ENCODE measurements around the gene MOXD1.
"Not testable (repeated sequence)": the region's sequence is repeated elsewhere in the genome, so short reads cannot be mapped to it uniquely, and the experiment has no call there.

The MOXD1 gene

DNA sequence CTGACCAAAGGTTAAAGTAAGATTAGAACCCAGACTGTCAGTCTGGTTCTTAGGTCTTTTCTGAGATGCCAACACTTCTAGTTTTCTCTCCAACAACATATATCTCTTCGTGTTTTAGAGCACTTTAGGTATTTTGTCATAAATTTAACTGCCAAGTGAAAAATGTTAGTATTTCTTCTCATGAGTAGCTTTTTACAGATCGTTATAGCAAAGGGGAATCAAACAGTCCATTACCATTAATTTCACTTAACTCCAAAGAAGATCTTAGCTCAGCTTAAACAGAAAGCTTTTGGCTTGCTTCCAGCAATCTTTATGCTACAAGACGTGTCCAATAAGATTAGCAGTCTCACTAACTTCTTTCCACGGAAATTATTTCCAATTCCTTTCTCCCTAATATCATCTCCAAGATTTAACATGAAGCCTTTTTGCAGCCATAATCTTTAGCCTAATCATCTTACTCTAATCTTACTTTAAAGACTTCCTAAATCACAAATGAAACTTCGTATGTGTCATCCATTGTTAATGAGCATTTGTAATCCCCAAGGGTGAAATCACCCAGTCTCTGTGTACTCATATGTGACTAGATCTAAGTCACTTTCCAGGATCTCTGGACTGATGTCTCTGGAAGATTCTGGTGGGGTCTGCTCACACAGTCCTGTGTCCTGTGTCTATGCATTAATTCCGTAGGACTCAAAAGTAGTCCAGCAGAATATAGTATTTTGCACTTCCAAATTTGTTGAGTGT is 38.7 kb downstream of the MOXD1 start:
- TF ChIP-seq, protein P1, sequence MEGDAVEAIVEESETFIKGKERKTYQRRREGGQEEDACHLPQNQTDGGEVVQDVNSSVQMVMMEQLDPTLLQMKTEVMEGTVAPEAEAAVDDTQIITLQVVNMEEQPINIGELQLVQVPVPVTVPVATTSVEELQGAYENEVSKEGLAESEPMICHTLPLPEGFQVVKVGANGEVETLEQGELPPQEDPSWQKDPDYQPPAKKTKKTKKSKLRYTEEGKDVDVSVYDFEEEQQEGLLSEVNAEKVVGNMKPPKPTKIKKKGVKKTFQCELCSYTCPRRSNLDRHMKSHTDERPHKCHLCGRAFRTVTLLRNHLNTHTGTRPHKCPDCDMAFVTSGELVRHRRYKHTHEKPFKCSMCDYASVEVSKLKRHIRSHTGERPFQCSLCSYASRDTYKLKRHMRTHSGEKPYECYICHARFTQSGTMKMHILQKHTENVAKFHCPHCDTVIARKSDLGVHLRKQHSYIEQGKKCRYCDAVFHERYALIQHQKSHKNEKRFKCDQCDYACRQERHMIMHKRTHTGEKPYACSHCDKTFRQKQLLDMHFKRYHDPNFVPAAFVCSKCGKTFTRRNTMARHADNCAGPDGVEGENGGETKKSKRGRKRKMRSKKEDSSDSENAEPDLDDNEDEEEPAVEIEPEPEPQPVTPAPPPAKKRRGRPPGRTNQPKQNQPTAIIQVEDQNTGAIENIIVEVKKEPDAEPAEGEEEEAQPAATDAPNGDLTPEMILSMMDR (IDR thresholded peaks at IDR 0.05), result no peak
- no peaks in the 10 kb centered on the region for H3K36me3 ChIP-seq
- no peaks in the 10 kb centered on the region for H3K9me3 ChIP-seq
- no peaks in the 10 kb centered on the region for H3K27me3 ChIP-seq
- no peaks in the 10 kb centered on the region for H3K4me1 ChIP-seq (ENCODE audit: control insufficient read depth in 1 of 2, insufficient read depth in 1 of 2, low read depth in 1 of 2, low read length in 1 of 2)
- no peak overlapping the region for H3K4me3 ChIP-seq (ENCODE audit: low read depth in 1 of 2, low read length in 1 of 2)
- no peak overlapping the region for H3K27ac ChIP-seq

DNA sequence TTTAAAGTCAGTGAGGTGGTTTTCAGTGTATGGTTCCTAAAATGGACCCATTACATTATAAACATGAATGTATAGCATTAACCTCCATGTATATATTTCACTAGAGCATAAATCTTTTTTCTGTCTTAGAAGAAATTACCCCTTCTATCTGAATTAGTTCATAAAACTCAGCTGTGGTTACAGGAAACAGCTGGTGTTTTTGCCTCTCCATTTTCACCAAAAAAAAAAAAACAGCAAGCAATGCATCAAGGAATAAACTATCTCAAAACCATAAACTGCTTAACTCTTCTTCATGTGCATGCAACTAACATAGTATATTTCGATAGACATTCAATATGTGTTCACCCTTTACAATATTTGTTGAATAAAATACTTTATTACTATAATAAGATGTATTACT is 40.2 kb downstream of the MOXD1 start:
- Histone ChIP-seq H3K9me3 (no peaks in the 10 kb centered on the region), H3K4me1 (ENCODE audit: control insufficient read depth in 1 of 2, insufficient read depth in 1 of 2, low read depth in 1 of 2, low read length in 1 of 2) (no peaks in the 10 kb centered on the region), H3K36me3 (no peaks in the 10 kb centered on the region), H3K4me3 (ENCODE audit: low read depth in 1 of 2, low read length in 1 of 2) (no peak overlapping the region), H3K27me3 (no peaks in the 10 kb centered on the region), H3K27ac (no peak overlapping the region)
- TF ChIP-seq, protein P1 (IDR thresholded peaks at IDR 0.05), result no peak

DNA sequence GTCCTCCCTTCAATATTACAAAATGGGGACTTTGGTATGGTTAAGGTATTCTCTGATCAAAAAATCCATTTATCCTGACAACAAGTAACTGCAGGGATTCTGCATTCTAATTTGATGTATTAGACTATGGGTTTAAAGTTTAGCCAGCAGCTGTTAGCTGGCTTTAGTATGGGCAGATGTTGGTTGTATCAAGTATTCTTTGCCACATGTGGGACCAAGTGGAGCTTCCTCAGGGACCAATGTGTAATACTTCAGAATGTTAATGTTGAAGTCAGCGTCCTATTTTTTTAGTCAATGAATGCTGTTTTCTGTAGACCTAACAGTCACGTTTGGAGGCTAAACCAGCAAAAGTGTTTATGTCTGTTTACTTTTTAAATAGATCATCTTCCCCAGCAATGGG is 41.4 kb downstream of the MOXD1 start:
- no peaks in the 10 kb centered on the region for H3K27me3 ChIP-seq
- no peaks in the 10 kb centered on the region for H3K4me1 ChIP-seq (ENCODE audit: control insufficient read depth in 1 of 2, insufficient read depth in 1 of 2, low read depth in 1 of 2, low read length in 1 of 2)
- H3K36me3 ChIP-seq, result no peaks in the 10 kb centered on the region
- no peak overlapping the region for H3K27ac ChIP-seq
- no peaks in the 10 kb centered on the region for H3K9me3 ChIP-seq
- no peak overlapping the region for H3K4me3 ChIP-seq (ENCODE audit: low read depth in 1 of 2, low read length in 1 of 2)
- TF ChIP-seq, protein P1 (IDR thresholded peaks at IDR 0.05), result no peak

DNA sequence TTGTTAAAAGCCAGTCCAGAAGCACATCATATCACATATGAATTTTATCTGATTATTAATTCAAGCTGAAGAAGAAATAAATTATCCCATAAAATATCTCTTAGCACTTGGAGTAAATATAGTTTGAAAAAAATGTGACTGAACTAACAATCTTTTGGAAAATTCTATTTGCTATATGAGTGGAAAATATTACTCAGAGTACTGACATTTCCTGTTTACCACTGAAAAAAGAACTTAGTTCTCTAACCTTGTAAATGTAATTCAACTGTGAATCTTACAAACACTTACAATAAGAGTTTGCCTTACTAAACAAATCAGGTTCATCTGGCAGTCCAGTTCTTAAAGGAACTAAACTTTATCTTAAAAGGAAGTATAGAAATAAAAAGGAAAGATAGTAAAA is 44.2 kb downstream of the MOXD1 start:
- Histone ChIP-seq H3K4me1 (ENCODE audit: control insufficient read depth in 1 of 2, insufficient read depth in 1 of 2, low read depth in 1 of 2, low read length in 1 of 2) (no peaks in the 10 kb centered on the region), H3K36me3 (no peaks in the 10 kb centered on the region), H3K9me3 (no peaks in the 10 kb centered on the region), H3K27me3 (no peaks in the 10 kb centered on the region), H3K27ac (no peak overlapping the region), H3K4me3 (ENCODE audit: low read depth in 1 of 2, low read length in 1 of 2) (no peak overlapping the region)
- TF ChIP-seq, protein P1 (IDR thresholded peaks at IDR 0.05), result no peak

DNA sequence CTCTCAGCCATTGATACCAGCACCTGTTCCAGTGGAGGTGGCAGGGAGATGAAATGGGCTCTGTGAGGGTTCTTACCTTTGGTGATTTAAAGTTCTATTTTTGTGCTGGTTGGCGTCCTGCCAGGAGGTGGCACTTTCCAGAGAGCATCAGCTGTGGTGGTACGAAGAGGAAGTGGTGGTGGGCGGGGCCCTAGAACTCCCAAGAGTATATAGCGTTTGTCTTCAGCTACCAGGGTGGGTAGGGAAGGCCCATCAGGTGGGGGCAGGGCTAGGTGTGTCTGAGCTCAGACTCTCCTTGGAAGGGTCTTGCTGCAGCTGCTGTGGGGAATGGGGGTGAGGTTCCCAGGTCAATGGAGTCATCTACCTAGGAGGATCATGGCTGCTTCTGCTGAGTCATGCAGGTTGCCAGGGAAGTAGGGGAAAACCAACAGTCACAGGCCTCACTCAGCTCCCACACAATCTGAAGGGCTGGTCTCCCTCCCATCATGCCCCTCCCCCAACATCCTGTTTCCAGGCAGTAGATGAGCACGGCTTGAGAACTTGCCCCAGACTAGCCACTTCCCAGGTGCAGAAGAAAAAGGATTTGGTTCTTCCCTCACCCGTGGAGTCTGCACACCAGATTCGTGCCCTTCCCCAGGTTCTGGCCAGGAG is 46.6 kb downstream of the MOXD1 start:
- Histone ChIP-seq H3K27ac (no peak overlapping the region), H3K4me1 (ENCODE audit: control insufficient read depth in 1 of 2, insufficient read depth in 1 of 2, low read depth in 1 of 2, low read length in 1 of 2) (no peaks in the 10 kb centered on the region), H3K4me3 (ENCODE audit: low read depth in 1 of 2, low read length in 1 of 2) (no peak overlapping the region), H3K36me3 (no peaks in the 10 kb centered on the region), H3K27me3 (no peaks in the 10 kb centered on the region), H3K9me3 (no peaks in the 10 kb centered on the region)
- TF ChIP-seq, protein P1 (IDR thresholded peaks at IDR 0.05), result no peak

DNA sequence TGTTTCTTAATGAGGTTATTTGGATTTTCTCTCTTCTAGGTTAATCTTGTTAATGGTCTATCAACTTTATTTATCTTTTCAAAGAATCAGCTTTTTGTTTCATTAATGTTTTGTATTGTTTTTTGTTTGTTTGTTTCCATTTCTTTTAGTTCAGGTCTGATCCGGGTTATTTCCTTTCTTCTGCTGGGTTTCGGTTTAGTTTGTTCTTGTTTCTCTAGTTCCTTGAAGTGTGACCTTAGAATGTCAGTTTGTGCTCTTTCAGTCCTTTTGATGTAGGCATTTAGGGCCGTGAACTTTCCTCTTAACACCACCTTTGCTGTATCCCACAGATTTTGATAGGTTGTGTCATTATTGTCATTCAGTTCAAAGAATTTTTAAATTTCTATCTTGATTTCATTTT is 49.3 kb downstream of the MOXD1 start:
- not testable (repeated sequence) for H3K4me3 ChIP-seq (ENCODE audit: low read depth in 1 of 2, low read length in 1 of 2); H3K27ac ChIP-seq; H3K36me3 ChIP-seq; H3K9me3 ChIP-seq; H3K4me1 ChIP-seq (ENCODE audit: control insufficient read depth in 1 of 2, insufficient read depth in 1 of 2, low read depth in 1 of 2, low read length in 1 of 2); H3K27me3 ChIP-seq

All from neutrophil (primary cell).